Embryonic facial prominence (tissue), 1 donor: ENCODE measurements around the gene PLD1.
"Not testable (repeated sequence)": the region's sequence is repeated elsewhere in the genome, so short reads cannot be mapped to it uniquely, and the experiment has no call there.

ENCODE experiments used
- DNase-seq: peaks from one replicate; pipeline ENCODE4 v3.0.0-alpha.2; 2016; ENCODE audit errors: extremely low spot score

The PLD1 gene

DNA sequence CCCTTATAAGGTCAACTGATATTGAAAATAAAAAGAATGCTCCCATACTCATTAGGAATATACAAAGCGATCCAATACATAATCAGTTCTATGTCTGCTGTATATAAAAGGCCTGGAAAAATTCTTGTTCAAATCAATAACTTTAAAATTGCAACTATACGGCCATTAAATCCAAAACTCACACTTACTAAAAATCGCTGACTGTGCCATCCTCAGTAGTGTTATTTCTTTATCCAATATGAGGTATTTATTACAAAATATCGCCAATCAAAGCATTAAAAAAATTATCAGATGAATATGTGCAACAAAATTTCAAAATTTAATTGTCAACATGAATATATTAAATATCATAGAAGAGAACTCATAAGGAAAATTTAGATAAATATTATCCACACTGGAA is 146.5 kb downstream of the PLD1 start:
- no peak for DNase-seq

DNA sequence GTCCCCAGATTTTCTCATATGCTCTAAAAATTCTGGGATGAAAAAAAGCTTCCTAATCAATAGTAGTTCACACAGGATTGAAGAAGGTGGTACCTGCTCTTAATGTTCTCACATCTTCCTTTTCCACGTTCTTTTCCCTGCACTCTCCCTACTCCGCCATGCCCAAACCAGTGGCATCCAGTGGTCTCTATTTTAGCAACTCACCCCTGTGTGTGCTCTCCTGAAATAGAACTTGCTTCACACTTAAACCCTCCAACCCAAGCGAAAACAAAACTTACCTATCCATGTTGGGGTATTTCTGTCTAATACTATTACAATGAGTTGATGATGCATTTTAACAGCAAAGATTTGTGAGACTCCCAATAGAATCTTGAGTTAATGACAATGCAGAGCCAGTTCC is 148.8 kb downstream of the PLD1 start:
- DNase-seq, result no peak

DNA sequence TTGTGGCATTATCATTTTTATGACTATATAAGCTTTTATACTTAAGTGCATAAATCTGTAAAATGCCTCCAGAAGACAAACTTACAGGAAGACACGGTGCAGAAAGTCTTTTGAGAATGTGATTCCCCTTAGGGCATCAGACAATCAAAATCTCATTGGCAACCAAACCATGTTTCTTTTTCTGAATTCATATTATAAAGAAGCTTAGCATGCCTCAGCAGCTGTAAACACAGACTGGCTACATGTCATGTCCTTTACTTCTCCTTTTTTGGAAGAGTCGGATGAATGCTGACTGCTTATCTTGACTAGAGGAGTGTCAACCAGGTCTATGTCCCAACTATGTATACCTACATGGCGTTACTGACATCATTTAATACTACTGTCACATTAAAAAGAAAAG is 150.1 kb downstream of the PLD1 start:
- no peak for DNase-seq

DNA sequence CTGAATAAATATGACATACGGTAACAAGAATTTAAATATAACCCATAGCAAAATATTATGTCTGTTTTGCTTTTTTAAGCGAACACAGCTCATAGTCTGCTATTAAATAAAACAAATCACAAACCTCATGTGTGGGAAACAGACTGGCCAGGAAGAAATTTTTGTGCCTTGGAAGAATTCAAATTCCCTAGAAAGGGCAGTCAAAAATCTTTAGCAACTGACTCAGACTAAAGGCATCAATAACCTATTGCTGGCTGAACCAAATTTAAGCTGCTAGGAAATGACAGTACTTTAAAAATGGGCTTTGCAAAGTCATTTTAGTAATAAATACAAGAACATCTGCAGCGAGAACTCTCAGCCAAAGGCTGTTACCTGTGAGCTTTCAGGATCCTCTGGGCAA is 151.4 kb downstream of the PLD1 start:
- no peak for DNase-seq

DNA sequence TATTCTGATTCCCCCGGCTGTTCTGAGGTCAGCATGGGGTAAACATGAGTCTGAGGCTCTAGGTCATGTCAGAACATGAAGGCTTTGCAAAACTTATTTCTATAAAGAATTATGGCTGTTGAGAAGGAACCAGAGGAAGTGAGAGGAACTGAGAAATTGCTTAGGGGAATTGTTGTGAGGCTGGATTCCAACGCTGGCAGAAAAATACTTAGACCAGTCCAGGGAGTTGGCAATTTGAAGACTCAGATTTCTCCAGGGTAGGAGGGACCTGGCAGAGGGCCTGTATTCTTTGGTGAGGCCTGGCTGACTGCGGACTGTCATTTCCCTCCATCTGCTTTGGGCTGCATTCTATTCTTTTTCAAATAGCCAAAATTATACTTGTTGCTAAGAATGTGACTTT is 155.5 kb downstream of the PLD1 start:
- DNase-seq, result no peak

DNA sequence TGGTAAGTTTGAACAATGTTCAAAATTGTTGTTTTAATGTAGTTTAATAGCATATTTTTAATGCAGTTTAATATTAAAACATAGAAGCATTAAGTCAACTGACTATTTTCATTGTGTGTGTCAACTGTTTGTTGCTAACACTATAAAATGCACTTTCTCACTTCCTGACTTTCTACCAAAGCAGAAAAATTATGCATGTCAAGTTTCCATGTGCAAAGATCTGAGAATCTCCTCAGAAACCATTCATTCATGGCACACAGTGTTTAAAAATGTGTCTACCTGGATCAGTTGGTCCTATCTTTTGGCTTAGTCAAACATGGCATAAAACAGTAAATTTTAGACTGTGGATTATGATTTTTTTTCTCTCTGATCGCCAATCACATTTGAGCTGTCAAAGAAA is 156.0 kb downstream of the PLD1 start:
- DNase-seq, result no peak

DNA sequence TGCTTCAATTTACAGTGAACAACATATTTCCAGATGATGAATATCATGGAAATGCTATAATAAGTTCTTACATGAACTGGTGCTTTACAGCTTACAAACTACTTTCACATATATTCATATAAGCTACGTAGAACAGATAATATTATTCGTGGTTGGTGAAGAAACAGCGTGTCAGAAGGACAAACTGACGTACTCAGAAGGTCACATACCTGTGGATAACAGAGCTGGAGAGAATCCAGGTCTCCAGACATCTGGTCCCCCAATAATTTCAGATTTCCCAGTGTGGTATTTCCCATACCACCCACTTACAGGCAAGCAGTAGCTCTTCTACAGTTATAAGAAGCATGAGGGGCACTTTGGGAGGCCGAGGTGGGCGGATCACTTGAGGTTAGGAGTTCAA is 156.6 kb downstream of the PLD1 start:
- no peak for DNase-seq

DNA sequence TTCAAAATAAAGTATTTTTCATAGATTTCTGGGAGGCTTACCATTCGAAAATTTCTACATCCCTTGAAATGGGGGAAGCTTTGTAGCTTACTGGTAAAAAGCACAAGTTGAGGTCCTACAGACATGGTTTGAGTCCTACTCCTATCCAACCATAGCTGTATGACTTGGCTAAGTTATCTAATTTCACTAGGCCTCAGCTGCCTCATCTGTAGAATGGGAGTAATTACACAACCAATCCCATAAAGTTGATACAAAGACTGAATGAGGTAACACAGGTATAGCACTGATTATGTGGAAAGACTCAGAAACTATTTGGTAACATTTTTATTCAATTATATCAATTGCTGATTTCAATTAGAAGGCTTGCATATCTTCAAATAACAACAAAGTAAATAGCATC is 157.4 kb downstream of the PLD1 start:
- DNase-seq, result no peak

DNA sequence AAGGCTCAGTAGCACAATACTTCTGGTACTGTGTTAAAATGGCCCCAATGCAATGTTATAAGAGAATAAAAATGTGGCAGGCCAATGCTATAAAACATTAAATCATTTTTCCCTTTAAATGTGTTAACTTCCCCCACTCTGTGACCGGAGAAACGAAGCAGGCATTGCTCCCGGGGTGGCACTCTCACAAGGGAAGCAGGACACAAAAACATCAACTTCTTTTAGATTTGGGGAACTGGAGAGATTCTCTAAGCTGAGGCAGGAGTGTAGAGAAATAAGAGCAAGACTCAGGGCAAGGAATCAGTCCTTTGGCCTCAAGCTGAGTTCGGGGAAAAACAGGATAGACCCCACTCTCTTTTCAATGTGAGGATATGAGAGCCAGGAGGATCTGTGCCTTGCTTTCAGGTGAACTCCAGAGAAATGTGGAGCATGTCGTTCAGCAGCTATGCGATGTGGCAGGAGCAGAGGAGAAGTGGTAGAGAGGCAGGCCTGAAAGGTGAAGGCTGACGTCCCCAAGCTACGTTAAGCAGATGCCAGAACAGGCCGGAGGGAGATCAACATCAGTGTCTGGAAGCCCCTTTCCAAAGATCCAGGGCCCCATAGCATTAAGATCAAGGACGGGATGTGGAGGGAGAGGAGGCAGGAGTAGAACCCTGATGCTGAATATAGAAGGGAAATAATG is 160.2 kb downstream of the PLD1 start:
- no peak for DNase-seq

DNA sequence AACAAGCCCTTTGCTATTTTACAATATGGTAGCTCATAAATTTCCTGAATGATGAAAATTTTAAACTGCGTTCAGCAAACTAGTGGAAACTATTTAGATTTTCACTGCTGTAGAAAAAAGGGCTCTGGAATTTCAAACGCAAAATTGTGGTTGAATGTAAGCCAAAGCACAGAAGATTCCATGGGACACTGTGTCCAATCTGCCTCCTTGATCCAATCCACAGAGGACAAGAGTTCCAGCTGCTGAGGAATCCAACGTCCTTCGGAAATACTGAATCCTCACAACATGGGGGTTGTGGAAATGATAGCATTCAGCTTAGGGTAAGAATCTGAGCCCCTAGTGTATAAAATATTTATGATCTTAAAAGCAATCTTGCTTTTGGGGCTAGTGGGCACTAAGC is 161.0 kb downstream of the PLD1 start:
- DNase-seq, result no peak

DNA sequence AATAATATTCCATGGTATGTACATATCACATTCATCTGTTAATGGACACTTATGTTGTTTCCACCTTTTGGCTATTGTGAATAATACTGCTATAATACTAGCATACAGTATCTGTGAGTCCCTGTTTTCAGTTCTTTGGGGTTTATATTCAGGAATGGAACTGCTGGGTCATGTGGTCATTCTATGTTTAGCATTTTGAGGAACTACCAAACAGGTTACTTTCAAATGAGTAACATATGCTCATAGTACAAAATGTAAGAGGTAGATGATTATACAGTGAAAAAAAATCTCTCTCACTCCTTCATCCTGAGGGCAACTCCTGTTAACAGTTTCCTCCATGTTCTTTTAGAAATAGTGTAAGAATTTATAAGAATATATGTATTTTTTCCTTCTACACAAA is 162.2 kb downstream of the PLD1 start:
- no peak for DNase-seq

DNA sequence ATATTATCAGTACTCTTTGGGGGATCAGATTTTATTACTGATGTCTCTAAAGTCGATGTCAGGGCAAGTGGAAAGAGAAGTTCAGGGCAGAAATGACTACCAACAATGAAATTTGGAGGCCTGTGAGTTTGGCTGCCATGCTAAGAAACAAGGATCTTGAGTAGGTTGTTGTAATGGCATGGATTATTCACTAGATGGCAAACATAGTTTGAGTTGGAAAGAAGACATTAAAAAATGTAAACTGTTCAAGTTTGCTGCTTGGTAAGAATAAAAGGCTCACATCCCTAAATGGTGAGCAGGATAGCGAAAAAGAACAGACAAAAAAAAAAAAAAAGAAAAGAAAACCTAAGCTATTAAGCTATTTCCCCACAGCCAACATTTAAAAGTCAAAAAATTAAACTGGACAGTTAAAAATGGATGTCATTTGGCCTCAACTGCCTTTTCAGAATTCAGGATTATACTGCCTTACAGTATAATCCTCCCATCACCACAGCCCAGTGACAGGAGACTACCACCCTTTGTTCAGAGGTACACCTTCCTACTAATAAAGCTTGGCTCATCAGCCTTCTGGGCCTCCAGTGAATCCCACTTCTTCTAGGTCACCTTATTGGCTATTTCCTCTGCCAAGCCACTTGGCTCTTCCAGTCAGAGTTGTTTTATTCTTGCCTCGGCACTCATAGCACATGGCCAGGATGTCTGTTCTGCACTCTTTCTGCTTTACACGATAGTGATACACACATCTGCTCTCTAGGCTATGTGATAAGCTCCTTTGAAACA is 163.7 kb downstream of the PLD1 start:
- DNase-seq, result peak; percentile 72

DNA sequence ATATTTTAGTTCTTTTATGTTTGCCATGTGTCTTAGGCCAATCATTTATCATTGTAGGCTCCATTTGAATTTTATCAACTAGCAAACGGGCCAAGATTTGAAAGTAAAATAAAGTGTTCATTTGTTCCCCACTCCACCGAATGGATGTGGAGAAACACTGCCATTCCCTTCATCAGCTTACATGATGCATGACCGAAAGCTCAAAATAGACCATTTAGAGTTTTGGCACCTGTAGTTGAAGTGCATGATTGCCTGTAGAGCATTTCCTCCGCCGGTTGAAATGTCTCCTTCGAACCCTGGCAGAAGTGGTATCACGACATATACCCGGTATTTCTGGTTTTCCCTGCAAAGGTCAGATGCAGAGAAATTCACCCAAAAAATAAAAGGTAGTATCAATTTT is 165.6 kb downstream of the PLD1 start:
- no peak for DNase-seq

DNA sequence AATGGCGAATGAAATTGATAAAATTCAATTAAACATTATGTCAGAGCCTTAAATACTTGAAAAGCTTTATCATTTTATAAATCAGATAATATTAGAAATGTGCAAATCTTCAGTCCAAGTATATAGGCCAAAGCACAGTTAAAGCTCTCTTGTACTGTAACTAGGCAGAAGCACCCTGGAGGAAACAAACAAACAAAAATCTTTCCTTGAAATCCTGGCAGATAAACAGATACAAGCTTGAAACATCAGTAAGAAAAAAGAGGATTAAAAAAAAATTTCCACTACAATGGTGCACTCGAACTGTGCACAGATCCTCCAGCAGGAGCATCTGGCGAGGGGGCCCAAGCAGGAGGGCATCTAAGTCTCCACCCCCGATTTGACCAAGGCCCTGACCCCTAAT is 166.6 kb downstream of the PLD1 start:
- DNase-seq, result no peak

DNA sequence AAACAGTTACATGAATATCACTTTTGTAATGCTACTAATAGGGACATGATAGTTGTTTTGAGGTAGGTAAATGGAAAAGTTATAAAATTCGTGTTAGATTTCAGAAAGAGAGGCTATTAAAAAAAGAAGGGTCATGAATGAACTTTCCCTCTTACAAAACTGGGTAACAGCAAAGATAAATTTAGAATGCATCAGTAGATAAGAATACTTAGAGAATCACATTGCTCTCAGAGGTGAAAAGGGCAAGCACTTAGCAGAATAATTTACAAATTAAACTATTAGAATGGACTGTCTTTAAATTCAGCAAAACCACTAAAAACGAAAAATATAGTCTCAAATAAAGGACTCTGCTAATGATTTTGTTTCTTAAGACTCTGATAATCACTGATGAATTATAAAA is 167.2 kb downstream of the PLD1 start:
- no peak for DNase-seq

DNA sequence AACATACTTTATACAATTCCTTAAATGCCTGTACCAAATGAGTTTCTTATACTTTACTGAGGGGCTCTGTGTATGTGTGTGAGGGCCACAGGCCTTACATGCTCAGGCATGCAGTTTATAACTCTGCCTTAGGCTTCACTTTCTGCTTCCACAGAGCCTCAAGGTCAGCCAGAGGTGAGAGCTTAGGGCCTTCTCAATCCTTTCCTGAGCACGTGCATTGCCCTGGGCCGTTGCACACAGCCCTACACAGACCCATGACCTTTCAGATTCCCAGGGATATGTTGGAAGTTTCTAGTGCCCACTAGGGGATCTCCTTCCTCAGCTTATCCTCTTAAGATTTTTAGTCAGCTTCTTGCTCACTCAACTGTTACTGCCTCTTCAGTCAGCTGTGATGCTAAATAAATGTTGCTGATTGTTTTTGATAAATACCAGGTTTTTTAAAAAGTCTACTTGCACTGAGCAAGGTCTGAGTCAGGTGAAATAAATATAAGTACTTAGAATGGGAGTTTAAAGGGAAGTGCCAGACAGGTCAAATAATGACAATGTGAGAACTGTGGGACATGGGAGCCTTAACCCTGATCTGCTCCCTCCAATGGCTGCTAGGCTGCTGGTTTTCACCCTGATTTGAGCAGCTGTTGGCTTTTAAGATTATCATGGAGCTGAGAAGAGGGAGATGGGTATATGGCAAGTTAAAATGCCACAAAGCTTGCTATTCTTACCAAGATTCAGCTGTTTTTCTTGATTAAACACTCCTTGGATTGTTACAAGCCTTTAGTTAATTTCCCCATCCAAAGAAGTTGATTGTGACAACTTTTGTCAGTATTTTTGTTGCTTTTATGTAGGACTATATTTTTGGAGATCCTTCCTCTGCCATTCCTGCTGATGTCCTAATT is 169.5 kb downstream of the PLD1 start:
- no peak for DNase-seq

DNA sequence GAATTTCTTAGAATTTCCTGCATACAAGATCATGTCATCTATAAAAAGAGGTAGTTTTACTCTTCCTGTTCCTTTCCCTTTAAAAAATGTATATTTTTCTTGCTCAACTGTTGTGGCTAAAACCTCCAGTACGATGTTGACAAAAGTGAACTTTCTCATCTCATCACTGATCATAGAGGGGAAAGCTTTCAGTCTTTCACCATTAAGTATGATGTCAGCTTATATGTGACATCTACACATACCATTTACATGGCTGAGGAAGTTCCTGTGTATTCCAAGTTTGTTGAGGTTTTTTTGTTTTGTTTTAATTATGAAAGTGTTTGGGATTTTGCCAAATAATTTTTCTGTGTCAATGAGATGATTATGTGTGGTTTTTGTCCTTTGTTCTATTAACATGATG is 173.6 kb downstream of the PLD1 start:
- no peak for DNase-seq

DNA sequence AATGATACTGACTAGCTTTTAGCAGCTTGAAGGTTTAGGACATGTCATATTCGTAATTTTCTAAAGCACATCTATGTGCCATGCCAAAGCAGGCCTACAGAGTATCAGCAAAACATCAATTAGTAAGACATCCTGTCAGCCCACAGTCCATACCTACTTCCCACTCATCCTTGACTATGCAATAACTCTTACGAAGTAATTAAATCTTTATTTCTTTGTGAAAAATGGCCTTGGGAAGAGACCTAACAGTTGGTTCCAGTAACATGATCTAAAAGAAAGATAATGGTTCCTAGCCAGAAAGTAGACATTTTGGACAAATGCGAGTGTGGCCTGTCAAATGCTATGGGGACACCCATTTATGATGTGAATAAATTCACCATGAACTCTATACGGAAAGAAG is 177.5 kb downstream of the PLD1 start:
- no peak for DNase-seq

DNA sequence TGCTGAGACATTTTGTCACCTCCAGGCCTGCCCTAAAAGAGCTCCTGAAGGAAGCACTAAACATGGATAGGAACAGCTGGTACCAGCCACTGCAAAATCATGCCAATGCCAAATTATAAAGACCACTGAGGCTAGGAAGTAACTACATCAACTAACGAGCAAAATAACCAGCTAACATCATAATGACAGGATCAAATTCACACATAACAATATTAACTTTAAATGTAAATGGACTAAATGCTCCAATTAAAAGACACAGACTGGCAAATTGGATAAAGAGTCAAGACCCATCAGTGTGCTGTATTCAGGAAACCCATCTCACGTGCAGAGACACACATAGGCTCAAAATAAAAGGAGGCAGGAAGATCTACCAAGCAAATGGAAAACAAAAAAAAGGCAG is 183.5 kb downstream of the PLD1 start:
- not testable (repeated sequence) for DNase-seq

DNA sequence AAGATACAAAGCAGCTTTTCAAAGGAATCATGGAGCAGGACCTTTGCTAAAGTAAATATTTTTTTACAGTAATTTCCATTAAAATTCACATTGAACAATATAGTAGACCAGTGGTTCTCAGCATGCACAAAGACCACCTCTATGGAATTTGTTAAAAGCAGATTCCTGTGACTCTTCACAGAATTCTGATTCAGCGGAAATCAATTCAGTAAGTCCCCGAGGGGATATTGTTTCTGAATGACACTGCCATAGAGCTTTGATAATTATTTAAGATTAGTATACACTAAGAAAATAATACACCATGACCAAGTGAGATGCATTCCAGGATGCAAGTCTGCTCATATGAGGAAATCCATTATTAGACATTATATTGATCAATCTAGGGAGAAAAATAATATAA is 188.2 kb downstream of the PLD1 start:
- DNase-seq, result no peak

DNA sequence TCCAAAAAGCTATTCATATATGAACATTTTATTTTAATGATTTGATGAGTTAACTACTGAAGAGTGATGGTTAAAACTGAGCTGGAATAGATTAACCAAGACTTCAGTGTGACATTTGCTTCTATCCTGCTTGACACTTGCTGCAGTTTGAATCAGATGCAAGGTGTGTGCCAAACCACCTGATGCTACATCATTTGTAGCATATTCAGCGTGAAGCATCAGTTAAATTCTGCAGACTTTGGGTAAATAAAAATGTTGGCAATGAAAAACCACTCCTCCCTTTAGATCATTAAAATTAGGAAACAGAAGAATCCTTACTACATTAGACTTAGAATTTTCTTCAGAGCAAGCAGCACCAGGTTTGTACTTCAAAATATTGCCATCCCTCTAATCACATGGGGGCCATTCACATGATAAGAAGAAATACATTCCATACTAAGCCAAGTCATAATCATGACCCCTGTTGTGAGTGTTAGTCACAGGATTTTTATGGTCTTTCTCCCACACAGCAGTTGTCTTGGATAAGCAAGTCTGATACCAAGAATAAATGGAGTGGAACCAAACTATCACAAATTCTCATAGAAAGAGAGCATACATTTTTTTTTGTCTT is 189.4 kb downstream of the PLD1 start:
- no peak for DNase-seq

DNA sequence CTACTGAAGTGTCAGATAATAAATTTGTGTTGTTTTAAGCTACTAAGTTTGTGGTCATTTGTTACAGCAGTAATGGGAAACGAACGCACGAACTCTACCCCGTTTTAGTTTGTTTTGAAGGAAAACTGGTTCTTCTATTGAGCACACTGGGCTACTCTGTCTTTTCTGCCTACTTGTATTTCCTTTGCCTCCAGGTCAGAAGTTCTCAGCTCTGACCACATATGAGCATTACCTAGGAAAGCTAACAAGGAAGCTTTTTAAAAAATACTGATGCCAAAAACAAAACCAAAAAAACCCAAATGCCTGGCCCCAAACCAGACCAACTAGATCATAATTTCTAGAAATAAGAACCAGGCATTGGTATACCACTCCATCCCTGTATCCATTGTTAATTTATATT is 193.5 kb downstream of the PLD1 start:
- DNase-seq, result no peak
